ELR (cell line): ENCODE measurements around the gene LBR.
A peak's percentile ranks its signal among the peaks of the same experiment; 100 is the strongest.

Experiments used
- DNase-seq: peaks from one replicate; pipeline ENCODE4 v3.0.0-alpha.2; 2015; ENCODE audit warnings: low read depth

LBR gene

GRCh38 chr1:225445639-225446594, 18.1 kb upstream of the LBR start:
- DNase-seq, result no peak

GRCh38 chr1:225442123-225442505, 14.3 kb upstream of the LBR start:
- DNase-seq, result no peak

GRCh38 chr1:225441314-225442122, 13.7 kb upstream of the LBR start:
- DNase-seq, result no peak

GRCh38 chr1:225440380-225441221, 12.8 kb upstream of the LBR start:
- no peak for DNase-seq

GRCh38 chr1:225437710-225438437, 10.0 kb upstream of the LBR start:
- peak; percentile 46 for DNase-seq

- no peak for DNase-seq
Observed at GRCh38 chr1:225435957-225436392, 8.1 kb upstream of the LBR start.

- no peak for DNase-seq
Observed at GRCh38 chr1:225435487-225435886, 7.6 kb upstream of the LBR start.

- no peak for DNase-seq
Observed at GRCh38 chr1:225435076-225435475, 7.2 kb upstream of the LBR start.

GRCh38 chr1:225434046-225434445, 6.2 kb upstream of the LBR start:
- no peak for DNase-seq

GRCh38 chr1:225431081-225431863, 3.4 kb upstream of the LBR start:
- DNase-seq, result no peak

GRCh38 chr1:225430301-225430700, 2.5 kb upstream of the LBR start:
- no peak for DNase-seq

- DNase-seq, result no peak
Observed at GRCh38 chr1:225428881-225429455, 1.1 kb upstream of the LBR start.

- peak; percentile 91 for DNase-seq
Observed at GRCh38 chr1:225428068-225428880, 436 bp upstream of the LBR start.

- peak; percentile 46 for DNase-seq
Observed at GRCh38 chr1:225426395-225427234, 1.2 kb downstream of the LBR start.

GRCh38 chr1:225425201-225425786, 2.5 kb downstream of the LBR start:
- peak; percentile 79 for DNase-seq

GRCh38 chr1:225424562-225425200, 3.2 kb downstream of the LBR start:
- peak; percentile 71 for DNase-seq

GRCh38 chr1:225423518-225423855, 4.4 kb downstream of the LBR start:
- DNase-seq, result no peak
